Measurements from ENCODE around the gene KCTD12.

Gene KCTD12

GRCh38 chr13:76886005-76886291, 257 bp downstream of the KCTD12 start:
- DNase-seq = no peak

GRCh38 chr13:76885203-76886004, 801 bp downstream of the KCTD12 start:
- peak; percentile 43 for DNase-seq

- DNase-seq = no peak
Measured at GRCh38 chr13:76884907-76885202, 1.4 kb downstream of the KCTD12 start.

DNA sequence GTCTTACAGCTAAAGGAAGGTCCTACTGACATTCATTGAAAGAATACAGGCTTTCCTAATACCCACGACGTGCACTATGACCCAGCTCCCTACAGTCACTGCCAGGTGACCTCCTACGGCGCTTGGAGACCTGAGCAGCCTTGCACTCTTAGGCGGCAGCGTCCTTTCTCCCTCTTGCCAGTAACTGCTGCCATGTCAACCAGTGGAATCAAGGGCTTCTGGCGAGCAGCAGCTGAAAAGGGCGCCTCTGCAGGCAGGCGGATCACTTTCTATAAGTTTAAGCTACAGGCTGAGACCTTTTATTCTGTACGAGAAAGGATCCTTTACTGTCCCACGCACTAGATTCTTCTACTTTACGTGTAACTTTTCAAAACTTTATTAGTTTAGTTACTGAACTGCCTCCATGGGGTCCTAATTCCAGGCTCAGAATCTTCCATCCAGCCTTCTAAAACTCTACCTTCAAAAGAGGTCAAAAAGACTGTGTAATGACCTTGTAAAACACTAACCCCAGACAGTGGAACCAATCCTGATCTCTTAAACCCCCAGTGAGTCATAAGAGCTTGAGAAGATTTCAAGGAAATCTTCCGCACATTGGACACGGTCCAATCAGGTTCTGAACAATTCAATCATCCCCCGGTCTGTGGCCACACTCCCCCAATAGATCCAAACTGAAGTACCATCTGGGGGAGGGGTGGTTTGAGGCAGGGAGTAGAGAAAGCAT, 1.9 kb downstream of the KCTD12 start:
- DNase-seq = no peak

GRCh38 chr13:76883236-76883635, 3.0 kb downstream of the KCTD12 start:
- DNase-seq = no peak

DNA sequence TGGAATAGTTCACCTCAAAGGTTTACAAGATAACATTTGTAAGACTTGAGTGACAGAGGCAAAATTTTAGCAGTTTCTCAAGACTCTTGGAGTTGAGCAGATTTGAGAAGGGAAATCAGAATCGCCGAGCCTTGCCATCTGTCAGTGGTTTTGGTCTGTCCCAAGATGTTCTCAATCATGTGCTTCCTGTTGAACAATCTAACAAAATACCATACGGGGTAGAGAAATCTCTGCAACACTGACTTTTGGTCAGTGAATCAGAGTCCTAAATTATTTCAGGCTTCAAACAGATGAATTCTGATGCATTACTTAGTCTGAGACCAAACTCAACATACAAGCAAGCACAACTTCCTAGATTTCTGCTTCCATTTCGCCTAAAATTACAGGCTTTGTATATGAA, 3.8 kb downstream of the KCTD12 start:
- no peak for DNase-seq

GRCh38 chr13:76879883-76880270, 6.3 kb downstream of the KCTD12 start:
- DNase-seq = no peak

DNA sequence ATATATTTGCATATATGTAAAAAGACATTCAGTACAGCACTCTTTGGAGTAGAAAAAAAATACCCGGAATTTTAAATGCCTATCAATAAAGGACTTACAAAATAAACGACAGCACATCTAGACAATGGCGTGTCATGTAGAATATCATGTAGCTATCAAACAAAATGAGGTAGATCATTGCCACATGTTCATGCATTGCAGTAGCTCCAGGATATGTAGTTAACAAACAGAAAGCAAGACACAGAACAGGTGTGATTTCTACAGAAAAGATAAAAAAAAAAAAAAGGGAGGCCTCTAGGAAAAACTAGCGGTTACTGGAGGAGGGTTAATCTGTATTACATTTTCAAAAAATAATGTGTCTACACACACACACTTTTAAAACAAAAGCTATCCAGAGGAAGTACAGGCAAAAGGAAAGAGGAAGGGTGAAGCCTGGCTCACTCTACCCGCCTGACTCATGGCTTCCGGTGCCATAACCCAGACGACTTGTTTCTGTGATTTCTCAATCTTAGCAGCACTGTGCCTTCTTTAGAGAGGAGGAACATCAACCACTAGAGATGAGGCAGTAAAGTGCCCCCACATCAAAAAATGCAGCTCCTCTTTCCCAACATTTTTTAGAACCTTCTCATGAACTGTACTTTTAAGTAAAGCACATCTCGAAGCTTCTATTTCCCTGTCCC, 6.9 kb downstream of the KCTD12 start:
- peak; percentile 55 for DNase-seq

DNA sequence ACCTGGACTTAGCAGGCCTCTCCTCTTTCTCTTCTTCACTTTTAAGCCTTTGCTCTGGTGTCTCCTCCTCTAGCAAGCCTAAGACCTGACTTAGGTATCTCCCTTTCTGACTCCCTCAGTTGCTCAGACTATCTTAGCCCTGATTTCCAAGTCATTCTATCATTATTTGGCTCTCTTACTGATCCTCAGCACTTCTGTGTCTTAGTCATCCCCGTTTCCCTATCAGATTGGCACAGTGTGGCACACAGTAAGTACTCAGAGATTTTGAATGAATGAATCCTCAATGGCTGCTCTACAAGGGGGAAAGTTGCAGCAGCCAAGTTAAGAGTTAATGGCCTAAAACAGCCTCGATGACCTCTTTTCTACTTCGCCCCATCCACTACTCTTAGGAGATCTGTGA, 8.2 kb downstream of the KCTD12 start:
- DNase-seq = no peak

- no peak for DNase-seq
Measured at GRCh38 chr13:76875271-76875815, 10.9 kb downstream of the KCTD12 start.

DNA sequence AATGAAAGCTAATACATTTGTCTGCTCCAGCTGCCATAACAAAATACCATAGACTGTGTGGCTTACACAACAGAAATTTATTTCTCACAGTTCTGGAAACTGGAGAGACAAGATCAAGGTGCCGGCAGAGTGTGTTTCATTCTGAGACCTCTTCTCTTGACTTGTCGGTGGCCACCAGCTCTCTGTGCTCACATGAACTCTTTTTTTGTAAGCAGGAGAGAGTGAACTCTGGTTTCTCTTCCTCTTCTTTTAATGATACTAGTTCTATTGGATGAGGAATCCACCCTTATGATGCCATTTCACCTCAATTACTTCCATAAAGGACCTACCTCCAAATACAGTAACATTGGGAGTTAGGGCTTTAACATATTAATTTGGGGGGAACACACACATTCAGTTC, 11.7 kb downstream of the KCTD12 start:
- no peak for DNase-seq

DNA sequence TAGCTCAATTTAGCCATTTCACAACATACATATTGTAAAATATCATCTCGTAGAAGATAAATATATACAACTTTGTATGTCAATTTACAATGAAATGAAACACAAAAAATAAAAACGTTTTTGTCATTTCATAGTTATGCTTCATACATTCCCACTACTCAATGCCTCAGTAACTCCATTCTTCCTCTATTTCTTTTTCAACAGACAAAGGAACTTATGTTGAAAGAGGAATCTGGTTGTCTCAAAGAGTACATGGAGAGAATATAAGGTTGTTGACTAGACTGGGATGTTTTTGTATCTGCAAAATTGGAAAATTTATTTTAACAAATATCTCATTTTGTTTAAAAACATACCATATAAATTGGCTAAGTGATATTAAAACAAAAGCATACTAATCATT, 12.8 kb downstream of the KCTD12 start:
- DNase-seq = no peak

DNA sequence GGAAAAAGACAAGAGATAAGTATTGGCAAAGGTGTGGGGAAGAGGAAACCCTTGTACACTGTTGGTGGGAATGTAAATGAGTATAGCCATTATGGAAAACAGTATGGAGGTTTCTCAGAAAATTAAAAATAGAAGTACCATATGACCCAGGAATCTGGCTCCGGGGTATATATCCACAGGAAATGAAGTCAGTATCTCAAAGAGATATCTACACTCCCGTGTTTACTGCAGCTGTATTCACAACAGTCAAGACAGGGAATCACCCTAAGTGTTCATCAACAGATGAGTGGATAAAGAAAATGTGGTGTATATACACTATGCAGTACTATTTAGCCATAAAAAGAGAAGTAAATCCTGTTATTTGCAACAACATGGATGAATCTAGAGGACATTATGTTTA, 13.5 kb downstream of the KCTD12 start:
- DNase-seq = no peak

GRCh38 chr13:76871432-76871831, 14.8 kb downstream of the KCTD12 start:
- no peak for DNase-seq

DNA sequence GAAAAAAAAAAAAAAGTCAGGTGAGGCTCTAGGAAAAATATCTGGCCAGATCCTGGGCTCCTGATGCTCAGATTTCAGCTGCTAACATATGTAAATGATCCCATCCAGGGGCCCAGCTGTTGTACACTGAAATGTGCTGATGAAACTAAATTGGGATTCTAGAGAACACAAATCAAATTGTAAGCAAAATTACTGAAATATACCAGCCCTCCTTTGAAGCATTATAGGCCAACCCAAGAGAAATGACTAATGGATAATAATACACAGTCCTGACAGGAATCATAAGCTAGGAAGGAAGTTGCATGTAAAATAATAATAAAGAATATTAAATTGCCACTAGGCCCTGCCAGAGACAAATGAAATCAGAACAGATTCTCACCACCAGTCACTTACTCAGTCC, 17.8 kb downstream of the KCTD12 start:
- DNase-seq = no peak

DNA sequence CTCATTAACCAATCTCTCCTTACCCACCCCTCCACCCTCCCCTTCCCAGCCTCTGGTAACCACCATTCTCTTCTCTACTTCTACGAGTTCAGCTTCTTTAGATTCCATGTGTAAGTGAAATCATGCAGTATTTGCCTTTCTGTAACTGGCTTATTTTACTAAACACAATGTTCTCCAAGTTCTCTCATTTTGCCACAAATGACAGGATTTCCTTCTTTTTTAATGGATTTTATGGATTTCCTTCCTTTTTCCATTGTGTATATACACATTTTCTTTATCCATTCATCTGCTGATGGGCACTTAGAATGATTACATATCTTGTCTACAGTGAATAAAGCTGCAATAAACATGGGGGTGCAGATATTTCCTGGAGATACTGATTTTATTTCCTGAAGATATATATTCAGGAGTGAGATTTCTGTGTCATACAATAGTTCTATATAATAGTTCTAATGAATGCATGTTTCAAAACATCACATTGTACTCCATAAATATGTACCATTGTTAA, 20.2 kb downstream of the KCTD12 start:
- DNase-seq = no peak

DNA sequence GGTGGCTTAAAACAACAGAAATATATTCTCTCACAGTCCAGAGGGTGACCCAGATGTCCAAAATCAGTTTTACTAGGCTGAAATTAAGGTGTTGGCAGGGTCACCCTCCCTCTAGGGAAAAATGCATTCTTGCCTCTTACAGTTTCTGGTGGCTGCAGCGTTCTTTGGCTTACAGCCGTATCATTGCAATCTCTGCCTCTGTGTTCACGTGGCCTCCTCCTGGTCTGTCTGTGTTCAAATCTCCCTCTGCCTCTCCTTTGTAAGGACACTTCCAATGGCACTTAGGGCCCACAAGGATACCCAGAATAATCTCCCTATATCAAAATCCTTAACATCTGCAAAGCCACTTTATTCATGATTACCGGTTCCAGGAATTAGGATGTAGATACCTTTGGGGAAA, 21.1 kb downstream of the KCTD12 start:
- no peak for DNase-seq

DNA sequence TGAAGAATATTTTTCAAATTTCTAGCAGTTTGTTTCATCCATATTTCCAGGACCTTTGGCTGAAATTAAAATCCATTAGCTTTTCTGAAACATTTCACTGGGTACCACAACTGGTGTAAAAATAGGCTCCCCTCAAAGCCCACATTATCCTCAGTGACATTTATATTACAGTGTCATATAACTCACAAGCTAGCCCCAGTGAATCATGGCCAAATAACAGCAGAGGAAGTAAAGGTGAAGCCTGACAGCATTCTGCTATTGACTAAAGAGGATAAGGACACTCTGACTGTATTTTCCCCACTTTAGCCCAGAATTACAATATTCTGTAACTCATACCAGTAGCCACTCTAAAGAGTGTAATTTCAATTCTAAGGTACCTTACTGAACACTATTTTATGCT, 21.9 kb downstream of the KCTD12 start:
- DNase-seq = no peak

- no peak for DNase-seq
Measured at GRCh38 chr13:76863022-76863421, 23.2 kb downstream of the KCTD12 start.

GRCh38 chr13:76861859-76862258, 24.3 kb downstream of the KCTD12 start:
- no peak for DNase-seq

- DNase-seq = no peak
Measured at GRCh38 chr13:76860706-76861105, 25.5 kb downstream of the KCTD12 start.

GRCh38 chr13:76854894-76855293, 31.3 kb downstream of the KCTD12 start:
- no peak for DNase-seq

DNA sequence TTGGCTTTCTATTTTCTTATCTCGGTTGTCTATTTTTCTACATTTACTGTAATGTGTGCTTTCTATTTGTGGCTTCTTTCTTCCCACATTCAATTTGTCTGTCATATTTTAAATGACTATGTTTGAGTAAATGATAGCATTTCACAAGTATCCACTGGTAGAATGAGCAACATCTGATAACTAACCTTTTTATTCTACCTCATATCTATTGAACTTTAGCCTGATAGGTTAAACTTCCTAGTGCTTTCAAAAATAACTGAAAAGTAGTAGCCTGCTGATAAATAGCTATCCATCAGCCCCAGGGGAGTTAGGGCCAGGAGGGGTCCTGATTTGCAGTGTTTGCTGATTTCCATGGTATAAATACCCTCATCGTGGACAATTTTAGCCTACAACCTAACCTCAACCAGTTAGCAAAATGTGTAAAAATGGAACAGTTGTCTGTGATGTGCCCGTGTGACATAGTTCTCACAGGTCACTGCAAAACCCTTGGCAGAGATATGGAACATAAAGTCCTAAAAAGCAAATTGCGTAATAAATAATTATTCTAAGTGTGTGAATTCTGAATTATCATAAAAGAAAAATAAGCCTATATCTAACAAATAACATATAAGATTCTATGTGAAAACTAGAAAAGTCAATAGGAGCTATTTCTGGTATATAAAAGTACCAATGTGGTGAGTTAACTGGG, 32.1 kb downstream of the KCTD12 start:
- no peak for DNase-seq

All from activated CD4-positive, alpha-beta T cell treated with anti-CD3 and anti-CD28 coated beads, Interleukin-2, amount 50 U/mL, for 1 hour (primary cell).